Activated naive CD8-positive, alpha-beta T cell treated with anti-CD3 and anti-CD28 coated beads for 36 hours (primary cell): ENCODE data around the gene ULK4. TPM values are rescaled to one million over a fixed set of nuclear protein-coding genes. Genes with fewer than 3 reads are reported as not detected.
"Not testable (repeated sequence)": the region's sequence is repeated elsewhere in the genome, so short reads cannot be mapped to it uniquely, and the experiment has no call there.

Source experiments
- DNase-seq: peaks from one replicate; pipeline ENCODE4 v3.0.0; 2021
- H3K27ac Mint-ChIP-seq: one replicate; pipeline ENCODE4 v1.8.0; 2022; ENCODE audit warnings: mild to moderate bottlenecking, moderate library complexity, mixed read lengths
- H3K27me3 Mint-ChIP-seq: one replicate; pipeline ENCODE4 v1.8.0; 2022; ENCODE audit warnings: mild to moderate bottlenecking, mixed read lengths
- H3K36me3 Mint-ChIP-seq: one replicate; pipeline ENCODE4 v1.8.0; 2021; ENCODE audit warnings: mild to moderate bottlenecking, mixed read lengths
- H3K4me1 Mint-ChIP-seq: one replicate; pipeline ENCODE4 v1.8.0; 2021; ENCODE audit warnings: mixed read lengths
- H3K4me3 Mint-ChIP-seq: one replicate; pipeline ENCODE4 v1.8.0; 2022; ENCODE audit warnings: mild to moderate bottlenecking, moderate library complexity, mixed read lengths
- H3K9me3 Mint-ChIP-seq: one replicate; pipeline ENCODE4 v1.8.0; 2022; ENCODE audit warnings: mixed read lengths
- total RNA-seq, 2 experiments: library from RNA; stranded (reverse); gene quantifications; one replicate each; pipeline ENCODE4 v1.2.3, GENCODE V29; 2021

ULK4 gene
- total RNA-seq, 2 experiments from 2014 or later, result 9.8 to 10.3 TPM

DNA sequence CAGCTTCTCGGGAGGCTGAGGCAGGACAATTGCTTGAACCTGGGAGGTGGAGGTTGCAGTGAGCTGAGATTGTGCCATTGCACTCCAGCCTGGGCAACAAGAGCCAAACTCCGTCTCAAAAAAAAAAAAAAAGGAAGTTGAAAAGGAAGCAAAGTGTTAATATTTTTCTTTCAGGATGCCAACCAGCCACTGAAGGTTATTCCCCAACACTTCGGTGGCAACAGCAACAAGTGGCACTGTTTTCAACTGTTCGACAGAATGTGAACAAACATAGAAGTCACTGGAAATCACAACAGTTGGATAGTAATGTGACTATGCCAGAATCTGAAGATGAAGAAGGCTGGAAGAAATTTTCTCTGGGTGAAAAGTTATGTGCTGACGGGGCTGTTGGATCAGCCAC is 15.5 kb upstream of the ULK4 start:
- not testable (repeated sequence) for DNase-seq, H3K36me3 Mint-ChIP-seq, H3K27me3 Mint-ChIP-seq, H3K9me3 Mint-ChIP-seq, H3K27ac Mint-ChIP-seq, H3K4me3 Mint-ChIP-seq, H3K4me1 Mint-ChIP-seq

DNA sequence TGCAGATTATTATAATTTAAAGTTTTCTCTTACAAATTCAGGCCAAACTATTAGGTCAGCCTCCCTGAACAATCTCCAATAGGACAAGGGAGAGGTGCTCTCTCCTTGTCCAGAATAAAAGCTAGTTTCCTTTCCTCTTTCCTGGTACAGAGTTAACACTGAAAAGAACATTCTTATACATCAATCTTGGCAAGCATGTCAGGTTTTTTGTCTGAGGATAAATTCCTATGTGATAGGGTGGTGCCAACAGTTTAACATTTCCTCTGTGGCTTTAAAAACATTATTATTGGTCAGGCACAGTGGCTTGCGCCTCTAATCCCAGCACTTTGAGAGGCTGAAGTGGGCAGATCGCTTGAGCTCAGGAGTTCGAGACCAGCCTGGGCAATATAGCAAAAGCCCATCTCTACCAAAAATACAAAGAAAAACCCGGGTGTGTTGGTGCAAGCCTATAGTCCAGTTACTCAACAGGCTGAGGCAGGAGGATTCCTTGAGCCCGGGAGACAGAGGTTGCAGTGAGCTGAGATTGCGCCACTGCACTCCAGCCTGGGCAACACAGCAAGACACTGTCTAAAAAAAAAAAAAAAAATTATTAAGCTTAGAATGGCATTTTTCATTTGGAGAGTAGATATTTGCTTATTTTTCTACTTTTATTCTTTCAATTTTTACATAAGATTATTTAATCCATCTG is 13.7 kb upstream of the ULK4 start:
- Mint-ChIP-seq H3K36me3 (no peaks in the 10 kb centered on the region), H3K27ac (no peak overlapping the region), H3K4me1 (no peaks in the 10 kb centered on the region), H3K27me3 (no peaks in the 10 kb centered on the region), H3K4me3 (no peak overlapping the region), H3K9me3 (peaks cover 2% of the 10 kb centered on the region)
- DNase-seq, result no peak

DNA sequence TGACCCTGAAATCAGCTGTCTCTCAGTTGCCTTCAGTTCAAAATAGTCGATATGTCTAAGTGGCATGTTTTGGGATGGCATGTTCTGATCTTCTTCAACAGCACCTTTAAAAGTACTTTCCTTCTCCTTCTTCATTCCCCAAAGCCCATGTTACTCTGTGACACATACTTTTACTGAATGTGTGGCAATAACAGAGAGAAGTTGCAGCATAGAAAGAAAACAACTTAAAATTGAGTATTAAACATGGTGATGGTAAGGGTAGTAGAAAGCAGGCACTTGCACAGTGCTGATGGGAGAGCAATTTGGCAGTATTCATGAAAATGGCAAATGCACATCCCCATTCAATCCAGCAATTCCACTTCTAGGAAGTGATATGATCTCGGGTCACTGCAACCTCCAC is 12.3 kb upstream of the ULK4 start:
- H3K36me3 Mint-ChIP-seq, result no peaks in the 10 kb centered on the region
- H3K4me1 Mint-ChIP-seq, result no peaks in the 10 kb centered on the region
- no peak for DNase-seq
- no peaks in the 10 kb centered on the region for H3K27me3 Mint-ChIP-seq
- H3K27ac Mint-ChIP-seq, result no peak overlapping the region
- peaks cover 2% of the 10 kb centered on the region for H3K9me3 Mint-ChIP-seq
- H3K4me3 Mint-ChIP-seq, result no peak overlapping the region

DNA sequence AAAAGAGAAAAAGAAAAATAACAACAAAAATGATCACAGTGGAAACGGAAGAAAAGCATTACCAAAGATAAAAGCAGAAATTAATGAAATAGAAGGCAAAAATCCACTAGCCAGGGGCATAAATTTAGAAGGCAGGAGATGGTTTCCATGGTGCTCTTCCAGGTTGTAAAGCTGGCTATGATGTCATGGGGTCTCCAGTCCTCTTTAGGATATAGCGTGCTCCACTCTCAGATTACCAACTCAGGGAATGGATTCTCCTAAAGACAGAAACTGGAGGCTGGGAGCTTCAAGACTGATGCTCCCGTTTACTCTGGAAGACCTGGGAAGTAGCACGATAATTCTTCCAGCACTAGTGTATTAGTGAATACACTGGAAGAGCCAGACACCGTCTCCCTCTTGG is 10.9 kb upstream of the ULK4 start:
- no peak overlapping the region for H3K4me3 Mint-ChIP-seq
- H3K4me1 Mint-ChIP-seq, result no peaks in the 10 kb centered on the region
- no peak for DNase-seq
- H3K27ac Mint-ChIP-seq, result no peak overlapping the region
- H3K36me3 Mint-ChIP-seq, result no peaks in the 10 kb centered on the region
- H3K27me3 Mint-ChIP-seq, result no peaks in the 10 kb centered on the region
- H3K9me3 Mint-ChIP-seq, result peaks cover 2% of the 10 kb centered on the region

DNA sequence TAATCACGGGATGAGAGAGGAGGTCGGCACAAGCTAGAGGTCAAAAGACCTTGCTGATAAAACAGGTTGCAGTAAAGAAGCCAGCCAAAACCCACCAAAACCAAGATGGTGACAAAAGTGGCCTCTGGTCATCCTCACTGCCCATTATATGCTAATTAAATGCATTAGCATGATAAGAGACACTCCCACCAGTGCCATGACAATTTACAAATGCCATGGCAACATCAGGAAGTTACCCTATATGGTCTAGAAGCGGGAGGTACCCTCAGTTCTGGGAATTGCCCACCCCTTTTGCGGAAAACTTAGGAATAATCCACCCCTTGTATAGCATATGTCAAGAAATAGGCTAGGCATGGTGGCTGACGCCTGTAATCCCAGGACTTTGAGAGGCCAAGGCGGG is 4.3 kb upstream of the ULK4 start:
- Mint-ChIP-seq H3K4me1 (peaks cover 6% of the 10 kb centered on the region), H3K4me3 (no peak overlapping the region), H3K27me3 (no peaks in the 10 kb centered on the region), H3K9me3 (no peaks in the 10 kb centered on the region), H3K27ac (no peak overlapping the region), H3K36me3 (no peaks in the 10 kb centered on the region)
- DNase-seq, result no peak

DNA sequence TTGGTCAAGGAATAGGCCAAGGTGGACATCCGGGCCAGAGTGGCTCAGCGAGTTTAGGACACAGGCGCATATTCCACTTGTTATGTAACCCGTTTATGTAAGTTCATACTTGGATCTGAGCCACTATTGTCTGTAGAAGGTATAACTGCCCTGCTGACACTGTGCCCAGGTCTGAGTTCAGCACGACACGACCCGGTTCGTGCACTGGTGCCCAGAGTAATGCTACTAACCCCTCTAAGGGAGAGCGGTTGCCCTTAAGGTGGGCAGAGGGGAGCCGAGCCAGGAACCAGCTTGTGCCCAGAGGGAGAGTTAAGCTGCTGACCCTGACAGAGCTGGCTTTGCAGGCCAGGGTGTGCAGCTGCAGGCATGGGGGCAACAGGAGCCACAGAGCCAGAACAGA is 1.9 kb upstream of the ULK4 start:
- Mint-ChIP-seq H3K4me3 (no peak overlapping the region), H3K36me3 (no peaks in the 10 kb centered on the region), H3K9me3 (no peaks in the 10 kb centered on the region), H3K27me3 (no peaks in the 10 kb centered on the region), H3K27ac (no peak overlapping the region), H3K4me1 (peaks cover 14% of the 10 kb centered on the region)
- DNase-seq, result no peak

DNA sequence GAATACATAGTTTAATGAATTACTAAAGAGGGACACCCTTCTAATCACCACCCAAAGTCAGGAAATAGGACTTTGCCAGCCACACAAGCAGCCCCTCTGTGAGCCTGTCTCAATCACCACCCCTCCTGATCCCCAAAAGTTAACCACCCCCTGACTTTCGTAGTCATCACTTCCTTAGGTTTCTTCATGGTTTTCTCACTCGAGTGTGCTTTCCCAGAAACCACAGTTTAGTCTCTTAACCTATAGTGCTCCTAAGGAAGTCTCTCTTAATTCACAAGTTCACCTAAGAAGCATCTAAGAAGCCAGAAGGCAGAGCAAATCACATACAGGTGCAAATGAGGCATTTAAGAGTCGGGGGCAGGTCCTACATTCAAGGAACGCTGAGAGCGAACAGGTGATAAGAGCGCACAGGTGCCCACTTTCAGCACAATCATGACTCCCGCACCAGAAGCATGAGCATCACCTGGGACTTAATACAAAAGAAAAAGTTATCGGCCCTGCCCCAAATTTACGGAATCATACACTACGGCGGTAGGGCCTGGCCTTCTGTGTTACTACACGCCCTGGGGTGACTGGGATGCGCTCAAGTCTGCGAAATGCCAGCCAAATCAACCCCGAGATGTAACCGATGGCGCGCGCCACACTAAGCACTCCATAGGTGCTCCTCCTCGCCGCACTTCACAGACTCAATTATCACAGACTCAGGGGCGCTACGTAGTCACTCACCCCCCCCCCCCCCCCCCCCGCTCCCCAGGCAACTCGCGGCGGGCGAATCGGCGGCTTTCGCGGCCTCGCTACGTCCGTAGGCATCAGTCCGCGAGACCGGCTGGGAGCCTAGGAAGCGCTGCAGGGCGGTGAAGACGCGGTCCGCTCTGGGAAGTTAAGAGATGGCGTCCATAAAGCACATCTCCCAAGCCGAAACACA is 815 bp downstream of the ULK4 start:
- no peaks in the 10 kb centered on the region for H3K36me3 Mint-ChIP-seq
- H3K27ac Mint-ChIP-seq, result peak overlapping the region; percentile 92
- no peaks in the 10 kb centered on the region for H3K9me3 Mint-ChIP-seq
- H3K4me3 Mint-ChIP-seq, result peak overlapping the region; percentile 99
- no peaks in the 10 kb centered on the region for H3K27me3 Mint-ChIP-seq
- DNase-seq, result peak; percentile 54
- H3K4me1 Mint-ChIP-seq, result peaks cover 16% of the 10 kb centered on the region

DNA sequence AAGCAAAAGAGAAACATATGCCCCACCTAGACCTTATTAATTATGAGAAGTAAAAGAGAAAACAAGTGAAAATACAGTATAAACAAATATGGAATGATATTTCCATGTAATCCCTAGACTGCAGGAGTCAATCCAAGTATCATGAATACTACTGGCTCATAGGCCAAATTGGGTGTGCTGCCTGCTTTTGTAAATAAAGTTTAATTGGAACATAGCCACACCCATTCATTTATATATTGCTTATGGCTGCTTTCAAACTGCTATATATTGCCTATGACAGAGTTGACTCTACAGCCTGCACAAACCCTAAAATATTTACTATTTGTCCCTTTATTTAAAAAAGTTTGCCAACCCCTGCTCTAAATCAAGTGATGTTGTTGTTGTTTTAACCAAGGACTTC is 5.3 kb downstream of the ULK4 start:
- Mint-ChIP-seq H3K27ac (no peak overlapping the region), H3K27me3 (no peaks in the 10 kb centered on the region), H3K9me3 (no peaks in the 10 kb centered on the region), H3K4me3 (no peak overlapping the region), H3K4me1 (peaks cover 11% of the 10 kb centered on the region), H3K36me3 (peaks cover 2% of the 10 kb centered on the region)
- no peak for DNase-seq

DNA sequence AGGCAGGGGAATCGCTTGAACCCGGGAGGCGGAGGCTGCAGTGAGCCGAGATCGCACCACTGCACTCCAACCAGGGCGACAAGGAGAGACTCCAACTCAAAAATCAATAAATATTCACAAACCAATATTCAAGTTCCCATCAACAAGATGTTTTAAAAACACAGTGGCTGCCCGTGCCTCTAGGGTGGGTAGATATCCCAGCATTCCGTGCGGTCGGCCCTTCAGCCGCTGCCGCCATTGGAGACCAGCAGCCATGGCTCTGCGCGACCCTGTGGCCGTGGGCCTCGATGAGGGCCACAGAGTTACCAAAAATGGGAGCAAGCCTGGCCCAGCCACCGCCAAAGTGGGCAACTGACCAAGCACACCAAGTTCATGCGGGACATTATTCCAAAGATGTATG is 6.7 kb downstream of the ULK4 start:
- Mint-ChIP-seq H3K4me3 (no peak overlapping the region), H3K9me3 (no peaks in the 10 kb centered on the region), H3K36me3 (peaks cover 2% of the 10 kb centered on the region), H3K27me3 (no peaks in the 10 kb centered on the region), H3K4me1 (peaks cover 2% of the 10 kb centered on the region), H3K27ac (no peak overlapping the region)
- DNase-seq, result no peak

DNA sequence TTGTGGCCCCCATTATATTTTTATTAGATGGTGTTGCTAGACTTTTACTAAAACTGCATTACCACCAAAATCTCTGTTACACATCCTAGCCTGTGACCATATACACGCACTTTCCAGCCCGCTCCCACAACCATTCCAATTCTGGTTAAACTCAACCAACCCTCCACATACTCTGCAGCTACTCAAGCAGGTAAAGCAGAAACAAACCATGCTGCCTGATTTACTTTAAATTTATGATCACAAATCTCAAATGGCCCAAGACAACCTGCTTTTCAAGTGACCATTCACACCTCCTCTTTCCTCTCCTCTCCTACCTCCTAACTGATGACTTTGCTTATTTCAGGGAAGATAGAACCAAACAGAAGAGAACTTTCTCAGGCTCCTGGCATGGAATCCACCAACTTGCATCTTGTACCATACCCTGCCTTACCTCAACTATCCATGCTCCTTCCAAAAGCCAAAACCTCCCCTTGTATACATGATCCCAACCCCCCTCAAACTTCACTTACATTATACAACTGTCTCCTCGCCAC is 18.5 kb downstream of the ULK4 start:
- H3K4me1 Mint-ChIP-seq, result no peaks in the 10 kb centered on the region
- no peak for DNase-seq
- no peak overlapping the region for H3K4me3 Mint-ChIP-seq
- H3K36me3 Mint-ChIP-seq, result peaks cover 9% of the 10 kb centered on the region
- H3K27me3 Mint-ChIP-seq, result no peaks in the 10 kb centered on the region
- no peaks in the 10 kb centered on the region for H3K9me3 Mint-ChIP-seq
- H3K27ac Mint-ChIP-seq, result no peak overlapping the region

DNA sequence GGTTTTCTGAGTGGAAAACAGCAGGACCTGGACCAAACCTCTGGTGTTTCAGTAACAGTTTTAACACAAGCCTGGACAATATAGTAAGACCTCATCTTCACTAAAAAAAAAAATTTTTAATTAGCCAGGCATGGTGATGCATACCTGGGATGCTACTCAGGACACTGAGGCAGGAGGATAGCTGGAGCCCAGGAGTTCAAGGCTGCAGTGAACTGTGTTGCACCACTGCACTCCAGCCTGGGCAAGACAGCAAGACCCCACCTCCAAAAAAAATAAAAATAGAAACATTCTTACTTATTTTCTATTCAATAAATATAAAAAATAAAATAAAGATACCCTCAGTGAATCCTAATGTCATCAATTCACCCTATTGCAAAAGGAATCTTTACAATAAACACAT is 21.5 kb downstream of the ULK4 start:
- H3K9me3 Mint-ChIP-seq, result no peaks in the 10 kb centered on the region
- H3K4me3 Mint-ChIP-seq, result no peak overlapping the region
- DNase-seq, result no peak
- no peaks in the 10 kb centered on the region for H3K4me1 Mint-ChIP-seq
- peaks cover 3% of the 10 kb centered on the region for H3K36me3 Mint-ChIP-seq
- H3K27ac Mint-ChIP-seq, result no peak overlapping the region
- H3K27me3 Mint-ChIP-seq, result no peaks in the 10 kb centered on the region

DNA sequence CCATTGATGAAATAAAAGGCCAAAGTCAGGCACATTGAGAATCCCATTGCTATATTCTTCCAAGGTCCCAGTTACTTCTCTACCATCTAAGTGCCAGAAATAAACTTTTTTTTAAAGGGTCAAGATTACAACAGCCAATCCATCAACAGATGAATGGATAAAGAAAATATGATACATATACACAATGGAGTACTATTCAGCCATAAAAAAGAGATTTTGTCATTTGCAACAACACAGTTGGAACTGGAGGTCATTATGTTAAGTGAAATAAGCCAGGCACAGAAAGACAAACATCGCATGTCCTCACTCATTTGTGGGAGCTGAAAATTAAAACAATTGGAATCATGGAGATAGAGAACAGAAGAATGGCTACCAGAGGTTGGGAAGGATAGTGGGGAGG is 25.5 kb downstream of the ULK4 start:
- H3K27ac Mint-ChIP-seq, result no peak overlapping the region
- no peaks in the 10 kb centered on the region for H3K27me3 Mint-ChIP-seq
- H3K4me3 Mint-ChIP-seq, result no peak overlapping the region
- H3K9me3 Mint-ChIP-seq, result no peaks in the 10 kb centered on the region
- peaks cover 7% of the 10 kb centered on the region for H3K36me3 Mint-ChIP-seq
- no peaks in the 10 kb centered on the region for H3K4me1 Mint-ChIP-seq
- no peak for DNase-seq

DNA sequence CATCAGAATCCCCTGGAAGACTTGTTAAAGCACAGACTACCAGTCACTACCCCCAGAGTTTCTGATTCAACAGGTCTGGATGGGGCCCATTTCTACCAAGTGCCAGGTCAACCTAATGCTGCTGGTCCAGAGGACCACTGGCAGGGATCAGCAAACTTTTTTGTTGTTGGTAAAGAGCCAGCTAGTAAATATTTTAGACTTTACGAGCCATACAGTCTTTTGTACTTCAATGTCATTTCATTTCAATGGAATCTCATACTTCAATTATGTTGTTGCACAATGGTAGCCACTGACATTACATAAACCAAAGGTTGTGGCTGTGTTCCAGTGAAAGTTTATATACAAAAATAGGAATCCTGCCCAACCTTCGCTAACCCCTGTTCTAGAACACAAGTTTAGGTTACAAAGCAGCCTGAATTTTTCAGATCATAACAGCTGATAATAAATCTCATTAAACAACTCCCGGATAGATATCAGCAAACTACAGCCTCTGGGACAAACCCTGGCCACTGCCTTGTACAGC is 28.7 kb downstream of the ULK4 start:
- Mint-ChIP-seq H3K4me1 (peaks cover under 1% of the 10 kb centered on the region), H3K27me3 (no peaks in the 10 kb centered on the region), H3K36me3 (peaks cover 31% of the 10 kb centered on the region), H3K27ac (no peak overlapping the region), H3K9me3 (no peaks in the 10 kb centered on the region), H3K4me3 (no peak overlapping the region)
- DNase-seq, result no peak

DNA sequence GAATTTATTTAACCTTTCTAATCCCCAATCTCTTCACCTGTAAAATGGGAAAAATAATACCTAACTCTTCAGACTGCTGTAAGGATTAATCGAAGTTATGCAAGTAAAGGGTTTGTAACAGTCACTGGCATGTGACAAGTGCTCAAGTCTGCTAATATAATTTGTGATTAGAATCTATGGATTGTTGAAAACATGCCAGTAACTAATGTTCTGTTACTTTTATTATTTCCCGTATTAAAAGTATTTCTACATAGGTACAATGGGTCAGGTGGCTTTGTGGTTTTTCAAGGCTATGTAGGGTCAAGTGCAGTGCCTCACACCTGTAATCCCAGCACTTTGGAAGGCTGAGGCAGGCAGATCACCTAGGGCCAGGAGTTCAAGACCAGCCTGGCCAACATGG is 29.4 kb downstream of the ULK4 start:
- Mint-ChIP-seq H3K27me3 (no peaks in the 10 kb centered on the region), H3K9me3 (no peaks in the 10 kb centered on the region), H3K4me1 (peaks cover 4% of the 10 kb centered on the region), H3K4me3 (no peak overlapping the region), H3K27ac (no peak overlapping the region), H3K36me3 (peaks cover 33% of the 10 kb centered on the region)
- no peak for DNase-seq

DNA sequence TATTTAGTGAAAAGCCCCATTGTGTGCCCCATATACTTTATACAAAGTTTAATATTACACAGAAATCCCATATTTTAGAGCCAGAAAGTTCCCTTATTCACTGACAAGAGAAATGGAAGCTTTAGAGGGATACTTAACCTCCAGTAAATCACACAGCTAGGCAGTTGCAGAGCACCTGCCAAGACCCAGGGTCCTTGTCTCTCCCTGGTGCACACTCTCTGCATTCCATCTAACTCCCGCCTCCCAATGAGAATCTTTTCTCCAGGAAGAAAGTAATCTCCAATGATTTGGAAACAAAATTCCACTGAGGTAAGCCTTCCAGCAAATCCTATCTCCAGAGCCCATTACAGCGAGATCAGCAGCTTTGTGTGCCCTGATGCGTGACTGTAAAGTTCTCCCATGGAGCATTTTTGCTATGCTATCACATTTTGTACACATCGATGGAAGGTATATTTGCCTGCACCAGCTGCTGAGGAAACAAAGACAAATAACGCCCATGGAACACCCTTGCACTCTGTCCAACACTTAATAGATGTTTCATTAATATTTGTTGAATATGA is 41.4 kb downstream of the ULK4 start:
- Mint-ChIP-seq H3K9me3 (no peaks in the 10 kb centered on the region), H3K27ac (no peak overlapping the region), H3K4me3 (no peak overlapping the region), H3K27me3 (no peaks in the 10 kb centered on the region), H3K36me3 (no peaks in the 10 kb centered on the region), H3K4me1 (no peaks in the 10 kb centered on the region)
- DNase-seq, result no peak
